HCT116 (cell line): ENCODE results near the gene FBLN7. TPM values are rescaled to one million over a fixed set of nuclear protein-coding genes. Genes with fewer than 3 reads are reported as not detected.

Experiments used
- ATAC-seq: fragments of 200-7000 bp; cut with Tn5 transposase; 2 replicates; pipeline ENCODE4 v1.9.1; 2020; ENCODE audit warnings: mild to moderate bottlenecking, moderate library complexity
- Bru-seq: library from RNA; stranded (reverse); fragments of 400-500 nt; gene quantifications from one replicate; lab custom pipeline; 2021; lab: Mats Ljungman, UMichigan
- BruChase-seq, 2 experiments: library from RNA; stranded (reverse); fragments of 400-500 nt; gene quantifications; one replicate each; lab custom pipeline; 2021; lab: Mats Ljungman, UMichigan
- BruUV-seq: library from RNA; stranded (reverse); fragments of 400-500 nt; replicated peaks from 2 replicates; lab custom pipeline; 2021; lab: Mats Ljungman, UMichigan
- CTCF ChIA-PET: fragments of 300-600 bp; sonication (Branson Sonifier 250); formaldehyde crosslinking; loops from one replicate; lab custom pipeline; 2021; ENCODE audit warnings: antibody characterized with exemption; lab: Charles Lee
- POLR2A ChIA-PET: fragments of 300-600, 350-600 bp; sonication (Branson Sonifier 250); formaldehyde crosslinking; loops from one replicate; lab custom pipeline; 2021; ENCODE audit warnings: antibody characterized with exemption; lab: Charles Lee
- RAD21 ChIA-PET, 2 experiments: fragments of 300-600 bp; sonication (Branson Sonifier 250); formaldehyde crosslinking; loops; one replicate each; lab custom pipeline; 2023; ENCODE audit warnings: low total read pairs in 2 of 2; ENCODE audit not compliant: uncharacterized antibody in 2 of 2, unreplicated experiment in 2 of 2, low non-redundant PET in 1 of 2; lab: Charles Lee
- DNase-seq: peaks from one replicate; pipeline ENCODE4 v3.0.0-alpha.2; 2010; ENCODE audit warnings: low read depth, low spot score
- H2AFZ ChIP-seq: fragments of 200-600 bp; shearing (Covaris generic), sonication (generic); 2 replicates; pipeline ENCODE4 v1.6.1; 2017; ENCODE audit warnings: low read depth, mixed run types, mixed read lengths, antibody characterized with exemption, low read length; ENCODE audit not compliant: poor library complexity, severe bottlenecking
- H3K27ac ChIP-seq: 2 replicates; pipeline ENCODE4 v1.5.1; 2012; ENCODE audit warnings: low read depth, low read length
- H3K27me3 ChIP-seq: fragments of 200-600 bp; sonication (generic); 2 replicates; pipeline ENCODE4 v1.6.1; 2016; ENCODE audit warnings: mixed run types, low read length, mixed read lengths; ENCODE audit not compliant: insufficient read depth
- H3K36me3 ChIP-seq, 2 experiments: fragments of 200-500 bp in 1 of 2; fragments of 200-600 bp in 1 of 2; sonication (Bioruptor generic) in 1 of 2; sonication (generic) in 1 of 2; 2 replicates each; pipeline versions ENCODE4 v1.5.1 to v1.6.1; 2014 to 2016; ENCODE audit warnings: low read length in 2 of 2, inconsistent platforms in 1 of 2, mixed read lengths in 1 of 2, mixed run types in 1 of 2; ENCODE audit not compliant: insufficient read depth in 2 of 2, control insufficient read depth in 1 of 2
- H3K4me1 ChIP-seq, 2 experiments: fragments of 200-600 bp in 1 of 2; sonication (generic) in 1 of 2; 2 replicates each; pipeline versions ENCODE4 v1.5.1 to v1.6.1; 2012 to 2017; ENCODE audit warnings: low read length in 2 of 2, inconsistent platforms in 1 of 2, mild to moderate bottlenecking in 1 of 2, mixed read lengths in 1 of 2, mixed run types in 1 of 2, moderate library complexity in 1 of 2; ENCODE audit not compliant: insufficient read depth in 2 of 2, control insufficient read depth in 1 of 2
- H3K4me2 ChIP-seq: fragments of 200-600 bp; sonication (generic); 2 replicates; pipeline ENCODE4 v1.6.1; 2017; ENCODE audit warnings: mixed run types, low read length, mixed read lengths
- H3K4me3 ChIP-seq, 2 experiments: fragments of 200-600 bp in 1 of 2; sonication (generic) in 1 of 2; replicated peaks in 1 of 2; 2 replicates each; pipeline ENCODE4 v1.5.1; 2011 to 2016; ENCODE audit warnings: low read length in 2 of 2, control low read depth in 1 of 2, low read depth in 1 of 2, mild to moderate bottlenecking in 1 of 2, mixed read lengths in 1 of 2, mixed run types in 1 of 2
- H3K79me2 ChIP-seq: fragments of 200-600 bp; sonication (generic); 2 replicates; pipeline ENCODE4 v1.6.1; 2017; ENCODE audit warnings: mild to moderate bottlenecking, mixed run types, low read length, moderate library complexity, mixed read lengths; ENCODE audit not compliant: insufficient read depth
- H3K9ac ChIP-seq: fragments of 200-600 bp; sonication (generic); 2 replicates; pipeline ENCODE4 v1.6.1; 2016; ENCODE audit warnings: low read length, mixed read lengths
- H3K9me2 ChIP-seq: fragments of 200-600 bp; sonication (generic), shearing (Covaris generic); 2 replicates; pipeline ENCODE4 v1.6.1; 2017; ENCODE audit warnings: mixed run types, mild to moderate bottlenecking, moderate library complexity; ENCODE audit not compliant: insufficient read depth
- H3K9me3 ChIP-seq, 2 experiments: fragments of 200-500 bp in 1 of 2; fragments of 200-600 bp in 1 of 2; sonication (Bioruptor generic) in 1 of 2; sonication (generic) in 1 of 2; 2 replicates each; pipeline ENCODE4 v1.6.1; 2014 to 2017; ENCODE audit warnings: low read length in 2 of 2, mixed read lengths in 2 of 2, inconsistent platforms in 1 of 2, low read depth in 1 of 2, mild to moderate bottlenecking in 1 of 2, mixed run types in 1 of 2, moderate library complexity in 1 of 2; ENCODE audit not compliant: control insufficient read depth in 1 of 2, insufficient read depth in 1 of 2
- H4K20me1 ChIP-seq: fragments of 200-600 bp; sonication (generic), shearing (Covaris generic); 2 replicates; pipeline ENCODE4 v1.6.1; 2017; ENCODE audit warnings: mixed run types, mild to moderate bottlenecking, moderate library complexity; ENCODE audit not compliant: insufficient read depth
- ATF3 ChIP-seq: IDR thresholded peaks from 2 replicates; pipeline ENCODE4 v1.6.1; 2012
- CEBPB ChIP-seq: IDR thresholded peaks from 2 replicates; pipeline ENCODE4 v1.6.1; 2012; ENCODE audit warnings: low read depth
- EGR1 ChIP-seq: IDR thresholded peaks from 2 replicates; pipeline ENCODE4 v1.6.1; 2012; ENCODE audit warnings: low read depth
- ELF1 ChIP-seq: IDR thresholded peaks from 2 replicates; pipeline ENCODE4 v1.6.1; 2012; ENCODE audit warnings: low read depth, borderline replicate concordance
- EZH2 ChIP-seq: fragments of 200-600 bp; sonication (generic); IDR thresholded peaks from 2 replicates; pipeline ENCODE4 v1.6.1; 2017; ENCODE audit warnings: antibody characterized with exemption, mixed run types
- EZH2phosphoT487 ChIP-seq: fragments of 200-600 bp; IDR thresholded peaks from 2 replicates; pipeline ENCODE4 v1.6.1; 2018; ENCODE audit warnings: antibody characterized with exemption, borderline replicate concordance
- FOSL1 ChIP-seq: IDR thresholded peaks from 2 replicates; pipeline ENCODE4 v1.6.1; 2012; ENCODE audit warnings: low read depth
- JUND ChIP-seq: IDR thresholded peaks from 2 replicates; pipeline ENCODE4 v1.6.1; 2012
- POLR2A ChIP-seq: IDR thresholded peaks from 2 replicates; pipeline ENCODE4 v1.7.0; 2011; ENCODE audit warnings: borderline replicate concordance; ENCODE audit not compliant: insufficient read depth, insufficient read length; ENCODE audit errors: extremely low read depth
- RAD21 ChIP-seq: IDR thresholded peaks from 2 replicates; pipeline ENCODE4 v1.6.1; 2012; ENCODE audit warnings: low read depth, mild to moderate bottlenecking
- SIN3A ChIP-seq: IDR thresholded peaks from 2 replicates; pipeline ENCODE4 v1.6.1; 2012; ENCODE audit warnings: low read depth
- SP1 ChIP-seq: IDR thresholded peaks from 2 replicates; pipeline ENCODE4 v1.6.1; 2012; ENCODE audit warnings: low read depth
- ZFX ChIP-seq: fragments of 450-650 bp; IDR thresholded peaks from 2 replicates; pipeline ENCODE4 v1.6.1; 2017
- ZNF274 ChIP-seq: fragments of 200-500 bp; sonication (Bioruptor generic); IDR thresholded peaks from 2 replicates; pipeline ENCODE4 v1.6.1; 2014; ENCODE audit warnings: mild to moderate bottlenecking, low read depth, low read length, inconsistent platforms
- intact Hi-C: fragments of 100-400 bp; cut with micrococcal nuclease; formaldehyde crosslinking; loops from 2 replicates; pipeline ENCODE4 v1.10.0; 2022
- long read RNA-seq: library from polyadenylated mRNA; unstranded; transcript quantifications from one replicate; pipeline ENCODE4 v2.0.0, GENCODE V29; 2021; ENCODE audit not compliant: unreplicated experiment
- polyA plus RNA-seq: library from polyadenylated mRNA; unstranded; fragments of >200 nt; gene quantifications from 2 replicates; pipeline ENCODE4 v1.2.1, GENCODE V29; 2012; ENCODE audit warnings: missing spikeins
- total RNA-seq: library from RNA; stranded (reverse); gene quantifications from one replicate; pipeline ENCODE4 v1.2.1, GENCODE V29; 2021; ENCODE audit not compliant: unreplicated experiment
- TF ChIP-seq, protein P1 (sequence below): IDR thresholded peaks from 2 replicates; pipeline ENCODE4 v1.6.1; 2012
- TF ChIP-seq, protein P2 (sequence below): IDR thresholded peaks from 2 replicates; pipeline ENCODE4 v1.6.1; 2011; ENCODE audit warnings: mild to moderate bottlenecking, low read length, moderate library complexity; ENCODE audit not compliant: insufficient replicate concordance; ENCODE audit errors: extremely low read depth

The FBLN7 gene
- total RNA-seq (0.34 TPM), Bru-seq, nascent RNA (percentile 33 among the genes with signal in this experiment), BruChase-seq, experiment 1, labeled RNA remaining after a 6-hour chase (percentile 44 among the genes with signal in this experiment), BruChase-seq, experiment 2, labeled RNA remaining after a 2-hour chase (percentile 46 among the genes with signal in this experiment)
- polyA plus RNA-seq, result 0.04 and 0.13 TPM in 2 replicates
- long read RNA-seq, result 0 reads

- Histone ChIP-seq H3K4me1 (no peaks in the 10 kb centered on the region), H3K9me3 (no peaks in the 10 kb centered on the region), H3K9ac (no peak within 1 kb of the TSS), H4K20me1 (no peaks in the 10 kb centered on the region), H3K27ac (no peak within 1 kb of the TSS), H3K36me3 (no peaks in the 10 kb centered on the region), H3K27me3 (no peaks in the 10 kb centered on the region), H3K79me2 (no peaks in the 10 kb centered on the region), H3K4me2 (no peak within 1 kb of the TSS), H2AFZ (no peak within 1 kb of the TSS), H3K4me3 (no peak within 1 kb of the TSS), H3K9me2 (no peaks in the 10 kb centered on the region)
- RAD21 ChIA-PET, result no interaction called here
- POLR2A ChIA-PET, result no interaction called here
- DNase-seq, result no peak
- TF ChIP-seq EZH2, result no peak
- no peak for TF ChIP-seq POLR2A
- TF ChIP-seq, protein P1, sequence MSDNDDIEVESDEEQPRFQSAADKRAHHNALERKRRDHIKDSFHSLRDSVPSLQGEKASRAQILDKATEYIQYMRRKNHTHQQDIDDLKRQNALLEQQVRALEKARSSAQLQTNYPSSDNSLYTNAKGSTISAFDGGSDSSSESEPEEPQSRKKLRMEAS, result no peak
- no peak for TF ChIP-seq ELF1
- no peak for TF ChIP-seq SIN3A
- no peak for TF ChIP-seq ZNF274
- TF ChIP-seq ATF3, result no peak
- no peak for TF ChIP-seq ZFX
- TF ChIP-seq, protein P2, sequence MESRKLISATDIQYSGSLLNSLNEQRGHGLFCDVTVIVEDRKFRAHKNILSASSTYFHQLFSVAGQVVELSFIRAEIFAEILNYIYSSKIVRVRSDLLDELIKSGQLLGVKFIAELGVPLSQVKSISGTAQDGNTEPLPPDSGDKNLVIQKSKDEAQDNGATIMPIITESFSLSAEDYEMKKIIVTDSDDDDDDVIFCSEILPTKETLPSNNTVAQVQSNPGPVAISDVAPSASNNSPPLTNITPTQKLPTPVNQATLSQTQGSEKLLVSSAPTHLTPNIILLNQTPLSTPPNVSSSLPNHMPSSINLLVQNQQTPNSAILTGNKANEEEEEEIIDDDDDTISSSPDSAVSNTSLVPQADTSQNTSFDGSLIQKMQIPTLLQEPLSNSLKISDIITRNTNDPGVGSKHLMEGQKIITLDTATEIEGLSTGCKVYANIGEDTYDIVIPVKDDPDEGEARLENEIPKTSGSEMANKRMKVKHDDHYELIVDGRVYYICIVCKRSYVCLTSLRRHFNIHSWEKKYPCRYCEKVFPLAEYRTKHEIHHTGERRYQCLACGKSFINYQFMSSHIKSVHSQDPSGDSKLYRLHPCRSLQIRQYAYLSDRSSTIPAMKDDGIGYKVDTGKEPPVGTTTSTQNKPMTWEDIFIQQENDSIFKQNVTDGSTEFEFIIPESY, result no peak
- no peak for TF ChIP-seq JUND
- TF ChIP-seq EZH2phosphoT487, result no peak
- TF ChIP-seq CEBPB, result no peak
- no peak for TF ChIP-seq FOSL1
- TF ChIP-seq RAD21, result no peak
- no peak for TF ChIP-seq SP1
- no peak for TF ChIP-seq EGR1
- no TSS peak for BruUV-seq
- CTCF ChIA-PET, result no interaction called here
- no peak for ATAC-seq
- intact Hi-C loops, result no loop called here
Measured at GRCh38 chr2:112138159-112139032, at the start of gene FBLN7. TSS of gene FBLN7 (plus strand) at chr2:112138385. CDS start at chr2:112138656, 271 bp downstream.
